AG09319 (cell line): Measurements from ENCODE around the gene NQO2.
A peak's percentile ranks its signal among the peaks of the same experiment; 100 is the strongest.
"Not testable (repeated sequence)": the region's sequence is repeated elsewhere in the genome, so short reads cannot be mapped to it uniquely, and the experiment has no call there.

Experiments
- DNase-seq: peaks from one replicate; pipeline ENCODE4 v3.0.0-alpha.2; 2010; ENCODE audit warnings: low read depth; ENCODE audit errors: extremely low read depth
- CTCF ChIP-seq: IDR thresholded peaks from 2 replicates; pipeline ENCODE4 v1.5.1; 2011; ENCODE audit warnings: low read depth, mild to moderate bottlenecking, inconsistent platforms, low read length, moderate library complexity

Gene NQO2

GRCh38 chr6:3001773-3002293 lies 2.1 kb downstream of the NQO2 start:
- peak; percentile 47 for TF ChIP-seq CTCF
- DNase-seq: no peak

- DNase-seq: not testable (repeated sequence)
Measured at GRCh38 chr6:3003226-3003625, 3.5 kb downstream of the NQO2 start.

DNA sequence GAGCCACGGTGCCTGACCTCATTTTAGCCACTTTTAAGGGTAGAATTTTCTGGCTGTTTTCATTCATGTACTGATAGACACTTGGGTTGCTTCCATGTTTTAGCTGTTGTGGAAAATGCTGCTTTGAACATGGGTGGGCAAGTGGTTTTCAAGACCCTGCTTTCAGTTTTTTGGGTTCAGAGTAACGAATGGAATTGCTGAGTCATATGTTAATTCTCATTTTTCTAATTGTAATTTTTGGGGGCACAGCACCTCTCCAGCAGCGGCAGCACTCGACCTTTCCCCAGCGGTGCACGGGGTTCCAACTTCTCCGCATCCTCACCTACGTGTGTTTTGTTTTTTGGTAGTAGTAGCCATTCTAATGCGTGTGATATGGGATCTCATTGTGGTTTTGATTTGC lies 5.4 kb downstream of the NQO2 start:
- TF ChIP-seq CTCF: no peak
- DNase-seq: no peak

GRCh38 chr6:3005874-3006273 lies 6.2 kb downstream of the NQO2 start:
- DNase-seq: no peak
- no peak for TF ChIP-seq CTCF

DNA sequence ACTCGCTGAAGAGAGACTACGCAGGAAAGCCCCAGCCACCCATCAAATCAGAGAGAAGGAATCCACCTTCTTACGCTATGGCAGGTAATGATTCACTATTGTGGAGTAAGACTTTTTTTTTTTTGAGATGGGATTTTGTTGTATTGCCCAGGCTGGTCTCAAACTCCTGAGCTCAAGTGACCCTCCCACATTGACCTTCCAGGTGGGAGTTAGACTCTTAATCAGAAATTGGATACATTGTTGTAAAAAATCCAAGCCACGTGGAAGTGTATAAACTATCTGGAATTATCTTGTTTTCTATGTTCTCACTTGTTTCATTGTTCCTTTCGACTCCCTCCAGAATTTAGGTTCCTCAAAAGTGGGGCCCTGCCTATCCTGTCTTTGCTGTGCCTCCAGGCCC lies 6.8 kb downstream of the NQO2 start:
- no peak for TF ChIP-seq CTCF

DNA sequence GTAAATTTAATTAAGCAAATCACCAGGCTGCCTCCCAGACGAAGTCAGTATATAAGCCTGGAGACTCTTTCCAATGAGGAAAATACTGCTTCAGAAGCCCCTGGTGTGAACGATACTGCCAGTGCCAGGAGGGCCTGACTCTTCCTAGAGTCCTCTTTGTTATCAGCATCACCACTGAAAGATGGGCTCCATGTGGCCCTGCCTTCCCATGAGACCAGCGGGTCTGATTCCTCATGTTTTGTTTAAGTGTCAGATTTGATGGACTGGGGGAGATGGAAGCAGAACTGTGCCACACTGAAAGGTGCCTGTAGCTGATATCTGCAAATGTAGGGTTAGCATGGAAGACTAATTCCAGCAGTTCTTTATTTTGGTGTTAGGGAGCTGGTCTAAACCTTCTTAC lies 7.9 kb downstream of the NQO2 start:
- DNase-seq: no peak
- no peak for TF ChIP-seq CTCF

More for the DNA sequence above, 6.8 kb downstream of the NQO2 start:
- no peak for DNase-seq

- DNase-seq: not testable (repeated sequence)
Measured at GRCh38 chr6:3008712-3009265, 9.1 kb downstream of the NQO2 start.

GRCh38 chr6:3009930-3010329 lies 10.2 kb downstream of the NQO2 start:
- no peak for DNase-seq
- TF ChIP-seq CTCF: no peak
